Epithelial cell of esophagus (primary cell): ENCODE results near the gene FLNB.
"Not testable (repeated sequence)": the region's sequence is repeated elsewhere in the genome, so short reads cannot be mapped to it uniquely, and the experiment has no call there.

Experiments used
- DNase-seq: peaks from one replicate; pipeline ENCODE4 v3.0.0; 2010; ENCODE audit warnings: low read depth
- H3K4me3 ChIP-seq: 2 replicates; pipeline ENCODE4 v1.5.1; 2011; ENCODE audit warnings: mild to moderate bottlenecking, low read length, control low read depth
- CTCF ChIP-seq: IDR thresholded peaks from 2 replicates; pipeline ENCODE4 v1.5.1; 2011; ENCODE audit warnings: low read depth, mild to moderate bottlenecking, low read length, control low read depth, inconsistent platforms; ENCODE audit not compliant: insufficient read depth; ENCODE audit errors: missing control alignments

FLNB gene

GRCh38 chr3:57982561-57983243 is 25.5 kb upstream of the FLNB start:
- no peak for TF ChIP-seq CTCF
- no peak overlapping the region for H3K4me3 ChIP-seq
- DNase-seq = no peak

- H3K4me3 ChIP-seq = no peak overlapping the region
- TF ChIP-seq CTCF = no peak
- peak; percentile 84 for DNase-seq
These were observed 24.3 kb upstream of the FLNB start for GRCh38 chr3:57983734-57984518.

GRCh38 chr3:57985176-57985983 is 22.8 kb upstream of the FLNB start:
- H3K4me3 ChIP-seq = no peak overlapping the region
- TF ChIP-seq CTCF = no peak
- DNase-seq = no peak

GRCh38 chr3:57985984-57986246 is 22.3 kb upstream of the FLNB start:
- DNase-seq = no peak
- TF ChIP-seq CTCF = no peak
- H3K4me3 ChIP-seq = no peak overlapping the region

GRCh38 chr3:57986261-57986660 is 22.0 kb upstream of the FLNB start:
- no peak for DNase-seq
- no peak for TF ChIP-seq CTCF
- no peak overlapping the region for H3K4me3 ChIP-seq

GRCh38 chr3:57989198-57989597 is 19.0 kb upstream of the FLNB start:
- H3K4me3 ChIP-seq = not testable (repeated sequence)
- DNase-seq = peak; percentile 77

- TF ChIP-seq CTCF = no peak
- no peak for DNase-seq
- no peak overlapping the region for H3K4me3 ChIP-seq
These were observed 18.6 kb upstream of the FLNB start for GRCh38 chr3:57989646-57990045.
